ENCODE results near the gene CFD.
"Not testable (repeated sequence)": the region's sequence is repeated elsewhere in the genome, so short reads cannot be mapped to it uniquely, and the experiment has no call there.

The CFD gene

GRCh38 chr19:888581-889385 lies 29.3 kb downstream of the CFD start:
- DNase-seq (ENCODE audit: low read depth) = peak; percentile 51

- no peak for DNase-seq (ENCODE audit: low read depth)
These were observed 30.3 kb downstream of the CFD start for GRCh38 chr19:889662-890295.

- DNase-seq (ENCODE audit: low read depth) = no peak
These were observed 31.4 kb downstream of the CFD start for GRCh38 chr19:890831-891230.

- DNase-seq (ENCODE audit: low read depth) = not testable (repeated sequence)
These were observed 32.1 kb downstream of the CFD start for GRCh38 chr19:891421-892200.

- no peak for DNase-seq (ENCODE audit: low read depth)
These were observed 32.9 kb downstream of the CFD start for GRCh38 chr19:892243-892893.

GRCh38 chr19:892894-893689 lies 33.6 kb downstream of the CFD start, which contains the start of the genes MED16 and RNU6-9:
Gene MED16, minus strand, starts transcription at chr19:893187. Its CDS starts 2,056 bp downstream, at chr19:891131.
Gene RNU6-9, plus strand, starts transcription at chr19:893484.
- DNase-seq (ENCODE audit: low read depth) = peak; percentile 88

GRCh38 chr19:896434-896833 lies 37.0 kb downstream of the CFD start:
- DNase-seq (ENCODE audit: low read depth) = no peak

- no peak for DNase-seq (ENCODE audit: low read depth)
These were observed 37.5 kb downstream of the CFD start for GRCh38 chr19:896999-897398.

- DNase-seq (ENCODE audit: low read depth) = no peak
These were observed 38.1 kb downstream of the CFD start for GRCh38 chr19:897442-898039.

- no peak for DNase-seq (ENCODE audit: low read depth)
These were observed 39.2 kb downstream of the CFD start for GRCh38 chr19:898663-899062.

GRCh38 chr19:899336-900042 lies 40.0 kb downstream of the CFD start:
- DNase-seq (ENCODE audit: low read depth) = no peak

GRCh38 chr19:900043-900301 lies 40.5 kb downstream of the CFD start:
- DNase-seq (ENCODE audit: low read depth) = no peak

GRCh38 chr19:900302-901111 lies 41.0 kb downstream of the CFD start:
- no peak for DNase-seq (ENCODE audit: low read depth)

- DNase-seq (ENCODE audit: low read depth) = no peak
These were observed 42.0 kb downstream of the CFD start for GRCh38 chr19:901216-902092.

GRCh38 chr19:902093-902370 lies 42.6 kb downstream of the CFD start:
- DNase-seq (ENCODE audit: low read depth) = no peak

- DNase-seq (ENCODE audit: low read depth) = no peak
These were observed 43.2 kb downstream of the CFD start for GRCh38 chr19:902446-903226.

- DNase-seq (ENCODE audit: low read depth) = no peak
These were observed 43.9 kb downstream of the CFD start for GRCh38 chr19:903266-903797.

- no peak for DNase-seq (ENCODE audit: low read depth)
These were observed 45.1 kb downstream of the CFD start for GRCh38 chr19:904545-904944.
